Activated CD4-positive, alpha-beta memory T cell treated with anti-CD3 and anti-CD28 coated beads for 36 hours (primary cell): ENCODE measurements around the gene POLR2I. TPM values are rescaled to one million over a fixed set of nuclear protein-coding genes. Genes with fewer than 3 reads are reported as not detected.
"Not testable (repeated sequence)": the region's sequence is repeated elsewhere in the genome, so short reads cannot be mapped to it uniquely, and the experiment has no call there.

Source experiments
- CTCF ChIA-PET: fragments of 350-600 bp; sonication (Branson Sonifier 250); formaldehyde crosslinking; loops from one replicate; lab custom pipeline; 2021; ENCODE audit warnings: antibody characterized with exemption, inconsistent platforms; lab: Charles Lee
- POLR2A ChIA-PET: fragments of 350-600 bp; sonication (Branson Sonifier 250); formaldehyde crosslinking; loops from one replicate; lab custom pipeline; 2021; ENCODE audit warnings: antibody characterized with exemption; lab: Charles Lee
- DNase-seq: peaks from one replicate; pipeline ENCODE4 v3.0.0-alpha.2; 2020
- H3K27ac Mint-ChIP-seq: one replicate; pipeline ENCODE4 v1.8.0; 2021; ENCODE audit warnings: mixed read lengths
- H3K27me3 Mint-ChIP-seq: one replicate; pipeline ENCODE4 v1.8.0; 2021; ENCODE audit warnings: mixed read lengths
- H3K36me3 Mint-ChIP-seq: one replicate; pipeline ENCODE4 v1.8.0; 2021; ENCODE audit warnings: mixed read lengths
- H3K4me1 Mint-ChIP-seq: one replicate; pipeline ENCODE4 v1.8.0; 2021; ENCODE audit warnings: low read depth, mixed read lengths
- H3K4me3 Mint-ChIP-seq: one replicate; pipeline ENCODE4 v1.8.0; 2021; ENCODE audit warnings: mild to moderate bottlenecking, mixed read lengths
- H3K9me3 Mint-ChIP-seq: one replicate; pipeline ENCODE4 v1.8.0; 2021; ENCODE audit warnings: mixed read lengths
- intact Hi-C: fragments of 100-400 bp; cut with micrococcal nuclease; formaldehyde crosslinking; loops from one replicate; pipeline ENCODE4 v1.15.1; 2023
- total RNA-seq, 2 experiments: library from RNA; stranded (reverse); gene quantifications; one replicate each; pipeline ENCODE4 v1.2.3, GENCODE V29; 2021

POLR2I gene
- total RNA-seq, 2 experiments from 2014 or later: 84.1 to 84.8 TPM

DNA sequence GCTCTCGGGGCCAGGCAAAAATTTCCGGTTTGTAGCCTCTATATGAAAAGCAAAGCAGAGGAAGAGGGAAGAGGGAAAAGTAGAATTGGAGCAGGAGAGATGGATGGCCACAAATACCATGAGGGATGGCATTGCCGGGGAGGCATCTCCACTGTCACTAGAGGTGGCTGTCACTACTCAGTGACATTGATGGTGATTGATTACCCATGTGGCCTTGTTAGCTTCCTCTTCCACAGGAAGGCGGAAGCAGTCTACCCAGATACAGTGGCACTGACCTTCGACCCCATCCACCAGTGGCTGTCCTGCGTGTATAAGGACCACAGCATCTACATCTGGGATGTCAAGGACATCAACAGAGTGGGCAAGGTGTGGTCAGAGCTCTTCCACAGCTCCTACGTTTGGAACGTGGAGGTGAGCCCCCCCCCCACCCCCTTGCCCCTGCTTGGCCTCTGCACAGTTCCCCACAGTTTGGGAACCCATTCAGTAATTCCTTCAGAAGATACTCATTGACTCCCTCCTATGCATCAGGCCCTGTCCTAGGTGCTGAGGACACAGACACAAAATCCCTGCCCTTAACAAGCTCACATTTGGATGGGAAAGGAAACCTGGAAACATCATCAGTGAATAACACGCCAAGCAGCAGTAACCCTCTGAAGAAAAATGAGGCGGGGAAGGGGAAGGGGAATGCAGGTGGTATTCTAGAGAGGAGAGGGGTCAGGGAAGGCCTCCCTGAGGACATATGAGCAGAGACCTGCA lies 41.4 kb downstream of the POLR2I start:
- POLR2A ChIA-PET: no interaction called here
- Mint-ChIP-seq H3K36me3 (peaks cover 25% of the 10 kb centered on the region), H3K4me1 (no peaks in the 10 kb centered on the region), H3K9me3 (no peaks in the 10 kb centered on the region), H3K27ac (no peak overlapping the region), H3K27me3 (no peaks in the 10 kb centered on the region), H3K4me3 (no peak overlapping the region)
- CTCF ChIA-PET: no interaction called here
- no peak for DNase-seq
- intact Hi-C loops: no loop called here

DNA sequence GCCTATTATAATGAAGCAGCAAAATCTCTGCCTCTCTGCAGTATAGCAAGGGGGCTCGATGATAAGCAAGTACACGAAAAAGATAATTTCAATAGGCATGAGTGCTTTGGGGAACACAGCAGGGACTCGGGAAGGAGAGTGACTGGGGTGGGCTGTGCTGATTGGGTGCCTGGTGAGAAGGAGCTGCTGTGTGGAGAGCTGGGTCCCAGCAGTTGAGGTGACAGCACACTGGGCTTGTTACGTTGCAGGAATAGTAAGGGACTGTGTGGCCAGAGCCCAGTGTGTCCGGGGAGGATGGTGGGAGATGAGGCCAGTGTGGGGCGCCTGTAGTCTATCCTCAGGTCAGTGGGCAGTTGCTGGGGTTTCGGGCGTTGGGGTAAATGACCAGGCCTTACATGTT lies 42.6 kb downstream of the POLR2I start:
- intact Hi-C loops: no loop called here
- ChIA-PET CTCF (no interaction called here), POLR2A (no interaction called here)
- Mint-ChIP-seq H3K27me3 (no peaks in the 10 kb centered on the region), H3K36me3 (peaks cover 31% of the 10 kb centered on the region), H3K9me3 (no peaks in the 10 kb centered on the region), H3K4me3 (no peak overlapping the region), H3K4me1 (no peaks in the 10 kb centered on the region), H3K27ac (no peak overlapping the region)
- no peak for DNase-seq

DNA sequence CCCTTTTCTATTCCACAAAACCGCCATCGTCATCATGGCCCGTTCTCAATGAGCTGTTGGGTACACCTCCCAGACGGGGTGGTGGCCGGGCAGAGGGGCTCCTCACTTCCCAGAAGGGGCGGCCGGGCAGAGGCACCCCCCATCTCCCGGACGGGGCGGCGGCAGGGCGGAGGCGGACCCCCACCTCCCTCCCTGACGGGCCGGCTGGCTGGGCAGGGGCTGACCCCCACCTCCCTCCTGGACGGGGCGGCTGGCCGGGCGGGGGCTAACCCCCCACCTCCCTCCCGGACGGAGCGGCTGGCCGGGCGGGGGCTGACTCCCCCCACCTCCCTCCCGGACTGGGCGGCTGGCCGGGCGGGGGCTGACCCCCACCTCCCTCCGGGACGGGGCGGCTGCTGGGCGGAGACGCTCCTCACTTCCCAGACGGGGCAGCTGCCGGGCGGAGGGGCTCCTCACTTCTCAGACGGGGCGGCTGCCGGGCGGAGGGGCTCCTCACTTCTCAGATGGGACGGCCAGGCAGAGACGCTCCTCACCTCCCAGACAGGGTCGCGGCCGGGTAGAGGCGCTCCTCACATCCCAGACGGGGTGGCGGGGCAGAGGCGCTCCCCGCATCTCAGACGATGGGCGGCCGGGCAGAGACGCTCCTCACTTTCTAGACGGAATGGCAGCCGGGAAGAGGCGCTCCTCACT lies 45.7 kb downstream of the POLR2I start:
- DNase-seq, CTCF ChIA-PET, POLR2A ChIA-PET, intact Hi-C loops, H3K4me3 Mint-ChIP-seq, H3K4me1 Mint-ChIP-seq, H3K27ac Mint-ChIP-seq, H3K9me3 Mint-ChIP-seq, H3K27me3 Mint-ChIP-seq: not testable (repeated sequence)
- H3K36me3 Mint-ChIP-seq: peaks cover 41% of the 10 kb centered on the region

DNA sequence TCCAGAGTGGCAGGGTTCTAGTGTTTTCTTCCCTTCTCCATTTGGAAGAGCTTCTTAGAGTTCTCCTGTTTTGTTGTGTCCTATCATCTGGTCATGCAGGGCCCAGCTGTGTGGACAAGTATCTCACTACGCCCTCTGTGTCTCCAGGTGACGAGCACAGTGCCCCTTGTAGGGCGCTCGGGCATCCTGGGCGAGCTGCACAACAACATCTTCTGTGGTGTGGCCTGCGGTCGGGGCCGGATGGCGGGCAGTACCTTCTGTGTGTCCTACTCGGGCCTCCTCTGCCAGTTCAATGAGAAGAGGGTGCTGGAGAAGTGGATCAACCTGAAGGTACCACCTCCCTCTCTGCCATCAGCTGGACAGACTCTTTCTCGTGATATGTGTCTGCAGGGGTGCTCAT lies 47.0 kb downstream of the POLR2I start:
- POLR2A ChIA-PET: no interaction called here
- no peaks in the 10 kb centered on the region for H3K27me3 Mint-ChIP-seq
- H3K4me3 Mint-ChIP-seq: no peak overlapping the region

DNA sequence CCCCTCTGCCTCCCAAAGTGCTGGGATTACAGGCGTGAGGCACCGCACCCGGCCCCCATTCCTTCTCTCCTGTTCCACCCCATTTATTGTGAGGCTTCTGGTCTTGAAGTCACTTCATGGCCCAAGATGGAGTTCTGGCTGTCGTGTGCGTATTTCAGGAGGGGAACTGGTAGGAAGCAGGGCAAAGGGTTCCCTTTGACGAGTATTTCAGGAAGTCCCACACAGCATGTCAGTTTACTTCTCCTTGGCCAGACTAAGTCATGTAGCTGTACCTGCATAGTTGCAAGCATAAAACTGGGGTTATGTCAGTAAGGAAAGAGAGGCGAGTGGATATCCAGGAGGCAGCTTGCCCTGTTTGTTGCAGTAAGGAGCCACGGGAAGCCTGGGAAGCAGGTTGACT lies 49.8 kb downstream of the POLR2I start:
- Mint-ChIP-seq H3K36me3 (peaks cover 35% of the 10 kb centered on the region), H3K4me3 (no peak overlapping the region), H3K27me3 (no peaks in the 10 kb centered on the region), H3K27ac (no peak overlapping the region), H3K9me3 (no peaks in the 10 kb centered on the region), H3K4me1 (no peaks in the 10 kb centered on the region)
- POLR2A ChIA-PET: no interaction called here
- CTCF ChIA-PET: no interaction called here
- DNase-seq: no peak
- intact Hi-C loops: no loop called here

More for the DNA sequence above, 47.0 kb downstream of the POLR2I start:
- H3K36me3 Mint-ChIP-seq: peaks cover 36% of the 10 kb centered on the region
- intact Hi-C loops: no loop called here
- CTCF ChIA-PET: no interaction called here
- DNase-seq: no peak
- no peaks in the 10 kb centered on the region for H3K4me1 Mint-ChIP-seq
- H3K27ac Mint-ChIP-seq: no peak overlapping the region
- no peaks in the 10 kb centered on the region for H3K9me3 Mint-ChIP-seq

Other genes with a start within 250 kb of the POLR2I start
- 1 to 10 TPM; 1.2 to 2.6 TPM for gene APLP1, start 246.3 kb downstream of the POLR2I start, total RNA-seq
- 10 to 100 TPM; 66.7 to 70.9 TPM for gene NFKBID, start 214.3 kb downstream of the POLR2I start, total RNA-seq
- 10 to 100 TPM; 50.7 to 52.9 TPM for gene HCST, start 212.3 kb downstream of the POLR2I start, total RNA-seq
- not detected for gene TYROBP, start 206.6 kb downstream of the POLR2I start, total RNA-seq
- gene LRFN3, start 178.5 kb downstream of the POLR2I start, total RNA-seq: 1 to 10 TPM; 8.7 to 9.1 TPM
- gene SDHAF1, start 119.7 kb downstream of the POLR2I start, total RNA-seq: 10 to 100 TPM; 15.8 to 18.9 TPM
- gene SYNE4, start 106.1 kb downstream of the POLR2I start, total RNA-seq: 1 to 10 TPM; 2.0 to 2.9 TPM
- 10 to 100 TPM; 40.9 to 44.7 TPM for gene ALKBH6, start 100.7 kb downstream of the POLR2I start, total RNA-seq
- under 1 TPM; 0.12 to 0.44 TPM for gene CLIP3, start 82.0 kb downstream of the POLR2I start, total RNA-seq
- 1 to 10 TPM; 2.1 to 2.2 TPM for gene THAP8, start 60.6 kb downstream of the POLR2I start, total RNA-seq
- gene WDR62, start 60.0 kb downstream of the POLR2I start, total RNA-seq: 10 to 100 TPM; 16.8 to 17.7 TPM
- not detected for gene OVOL3, start 3.7 kb downstream of the POLR2I start, total RNA-seq
- 100 to 1,000 TPM; 134 to 137 TPM for gene TBCB, start 593 bp upstream of the POLR2I start, total RNA-seq
- gene CAPNS1, start 25.2 kb upstream of the POLR2I start, total RNA-seq: 100 to 1,000 TPM; 430 to 447 TPM
- gene COX7A1, start 37.6 kb upstream of the POLR2I start, total RNA-seq: not detected
- gene ZNF565, start 99.8 kb upstream of the POLR2I start, total RNA-seq: 1 to 10 TPM; 2.2 to 2.3 TPM
- gene ZNF146, start 100.2 kb upstream of the POLR2I start, total RNA-seq: 10 to 100 TPM; 82.5 to 86.5 TPM